ENCODE data around the gene PGM2L1.
A peak's percentile ranks its signal among the peaks of the same experiment; 100 is the strongest.
"Not testable (repeated sequence)": the region's sequence is repeated elsewhere in the genome, so short reads cannot be mapped to it uniquely, and the experiment has no call there.

The PGM2L1 gene

GRCh38 chr11:74398244-74399159 is at the start of gene PGM2L1:
TSS of gene PGM2L1 (minus strand) at chr11:74398433. CDS start at chr11:74398161, 272 bp downstream.
- DNase-seq, result peak; percentile 99

DNA sequence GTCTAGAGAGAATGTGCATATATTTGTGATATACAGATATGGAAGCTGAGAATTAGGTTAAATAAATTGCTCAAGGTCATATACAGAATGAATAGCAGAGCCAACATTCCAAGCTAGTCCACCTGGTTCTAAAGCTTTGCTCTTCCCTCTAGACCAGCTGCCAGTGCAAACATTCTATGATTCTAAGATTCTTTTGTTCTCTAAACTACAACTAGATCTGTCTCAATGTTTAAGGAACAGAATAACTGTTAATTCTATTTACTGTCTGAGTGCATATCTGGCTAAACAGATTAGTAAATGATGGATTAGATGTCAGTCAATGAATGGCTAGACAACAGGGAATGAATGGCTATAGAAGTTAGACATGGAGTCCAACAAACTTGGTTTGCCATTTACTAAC is 49.5 kb upstream of the PGM2L1 start:
- no peak for DNase-seq

DNA sequence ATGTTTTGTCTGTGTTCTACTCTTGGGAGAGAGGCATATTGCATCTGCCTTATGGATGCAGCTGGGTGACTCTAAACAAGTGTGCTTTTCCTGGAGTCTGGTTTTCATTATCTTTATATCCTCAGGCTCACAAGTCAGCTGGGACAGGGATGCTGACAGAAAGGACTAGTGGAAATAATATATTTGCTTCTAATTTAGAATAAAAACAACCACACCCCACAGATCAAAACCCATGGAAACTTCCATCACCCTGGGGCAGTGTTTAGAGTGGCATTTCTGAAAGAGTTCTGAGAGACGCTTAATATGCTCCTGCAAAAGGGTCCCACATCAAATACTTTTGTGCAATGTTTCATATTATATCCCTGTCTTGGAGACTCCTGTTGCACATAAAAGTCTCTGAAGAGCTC is 48.3 kb upstream of the PGM2L1 start:
- DNase-seq, result no peak

- DNase-seq, result peak; percentile 63
Measured at GRCh38 chr11:74444173-74444826, 46.1 kb upstream of the PGM2L1 start.

GRCh38 chr11:74443071-74443864 is 45.0 kb upstream of the PGM2L1 start:
- peak; percentile 97 for DNase-seq

DNA sequence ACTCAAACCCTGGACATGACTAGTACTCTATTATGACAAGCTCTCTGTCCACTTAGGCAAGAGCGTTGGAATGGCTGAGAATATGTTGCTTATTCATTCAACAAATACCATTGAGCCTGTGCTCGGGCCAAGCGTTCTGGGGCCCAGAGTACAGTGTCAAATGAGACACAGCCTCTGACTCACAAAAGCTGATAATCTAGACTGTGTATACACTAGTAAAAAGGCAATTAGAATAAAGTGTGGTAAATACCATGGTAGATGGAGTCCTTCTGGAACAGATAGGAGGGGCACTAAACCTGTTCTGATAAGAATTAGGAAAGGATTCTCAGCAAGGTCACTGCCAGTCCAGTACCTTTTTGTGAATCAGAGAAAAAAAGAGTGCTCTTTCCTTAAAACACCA is 44.4 kb upstream of the PGM2L1 start:
- DNase-seq, result peak; percentile 85

- no peak for DNase-seq
Measured at GRCh38 chr11:74438681-74439080, 40.4 kb upstream of the PGM2L1 start.

- no peak for DNase-seq
Measured at GRCh38 chr11:74437441-74438042, 39.3 kb upstream of the PGM2L1 start.

DNA sequence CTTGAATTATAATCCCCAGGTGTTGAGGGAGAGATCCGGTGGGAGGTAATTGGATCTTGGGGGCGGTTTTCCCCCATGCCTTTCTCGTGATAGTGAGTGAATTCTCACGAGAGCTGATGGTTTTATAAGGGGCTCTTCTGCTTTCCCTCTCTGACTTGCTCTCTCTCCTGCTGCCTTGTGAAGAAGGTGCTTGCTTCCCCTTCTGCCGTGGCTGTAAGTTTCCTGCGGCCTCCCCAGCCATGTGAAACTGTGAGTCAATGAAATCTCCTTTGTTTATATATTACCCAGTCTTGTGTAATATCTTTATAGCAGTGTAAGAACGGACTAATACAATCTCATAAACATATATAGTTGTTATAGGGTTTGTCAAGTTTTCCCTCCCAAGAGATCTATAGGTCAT is 36.3 kb upstream of the PGM2L1 start:
- DNase-seq, result no peak

DNA sequence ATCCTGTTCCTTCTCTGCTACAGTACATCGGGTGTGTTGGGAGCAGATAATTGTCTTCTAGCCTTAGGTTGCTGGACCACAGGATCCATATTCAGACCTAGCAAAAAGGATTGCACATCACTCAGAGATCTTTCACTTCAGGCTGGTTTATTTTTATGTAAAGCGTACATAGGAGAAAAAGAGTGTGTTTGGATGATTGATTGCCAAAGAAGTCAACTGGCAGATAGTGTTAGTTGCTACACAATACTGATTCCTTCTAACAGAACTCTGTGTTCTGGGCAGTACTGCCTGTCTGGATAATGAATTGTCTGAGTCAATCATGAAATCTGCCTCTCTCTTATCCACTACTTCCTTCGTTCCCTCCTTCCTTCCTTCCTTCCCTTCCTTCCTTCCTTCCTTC is 31.0 kb upstream of the PGM2L1 start:
- DNase-seq, result no peak

DNA sequence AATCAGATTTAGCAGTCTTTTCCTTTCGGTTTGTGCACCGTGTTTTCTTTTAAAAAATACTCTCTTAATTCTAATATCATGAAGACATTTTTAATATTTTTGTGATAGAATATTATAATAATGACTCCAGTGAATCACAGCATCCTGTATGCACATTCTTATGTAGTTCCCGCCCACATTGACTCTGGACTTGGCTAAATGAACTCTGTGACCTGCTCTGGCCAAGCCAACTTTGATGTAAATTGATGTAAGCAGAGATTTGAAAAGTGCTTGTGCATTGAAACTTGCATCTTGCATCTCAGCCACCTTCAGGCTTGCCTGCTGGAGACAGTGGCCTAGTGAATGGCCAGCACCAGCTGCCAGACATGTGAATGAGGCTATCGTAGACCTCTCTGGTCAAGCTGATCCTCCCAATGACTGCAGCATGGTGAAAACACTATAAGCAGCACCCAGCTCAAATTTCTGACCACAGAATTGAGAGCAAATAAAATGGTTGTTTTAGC is 29.2 kb upstream of the PGM2L1 start:
- no peak for DNase-seq

DNA sequence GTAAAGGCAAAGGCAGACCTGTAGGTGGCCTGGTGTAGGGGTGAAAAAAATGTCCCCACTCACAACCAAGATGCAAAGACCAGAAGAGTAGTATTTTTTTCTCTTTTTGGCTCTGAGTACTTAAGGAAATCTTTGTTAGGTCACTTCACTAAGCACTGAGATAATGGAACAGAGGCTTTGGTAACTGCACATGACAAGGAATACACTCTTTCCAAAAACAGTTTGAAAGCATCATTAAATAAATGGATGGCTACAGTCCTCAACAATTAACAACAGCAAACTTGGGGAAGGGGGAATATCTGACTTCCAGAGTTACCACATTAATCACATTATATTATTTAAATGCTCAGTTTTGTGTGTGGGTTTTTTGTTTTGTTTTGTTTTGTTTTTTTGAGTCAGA is 26.9 kb upstream of the PGM2L1 start:
- DNase-seq, result no peak

DNA sequence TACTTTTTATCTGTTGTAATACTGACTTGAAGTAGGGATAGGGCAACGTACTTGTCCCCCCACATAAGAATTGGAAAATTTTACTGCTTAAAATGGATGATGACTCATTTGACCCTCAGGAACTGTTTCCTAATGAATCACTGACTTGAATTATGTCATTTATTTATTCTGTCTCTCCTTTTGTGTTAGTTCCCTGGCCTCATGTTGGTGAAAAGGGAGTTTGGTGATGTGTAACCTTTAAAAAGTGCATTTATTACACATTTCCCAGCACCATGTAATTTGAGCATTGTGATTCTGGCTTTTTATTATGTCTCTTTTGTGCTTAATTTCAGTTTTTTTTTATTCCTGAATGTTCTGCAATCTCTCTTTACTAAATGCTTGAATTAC is 20.3 kb upstream of the PGM2L1 start:
- peak; percentile 95 for DNase-seq

DNA sequence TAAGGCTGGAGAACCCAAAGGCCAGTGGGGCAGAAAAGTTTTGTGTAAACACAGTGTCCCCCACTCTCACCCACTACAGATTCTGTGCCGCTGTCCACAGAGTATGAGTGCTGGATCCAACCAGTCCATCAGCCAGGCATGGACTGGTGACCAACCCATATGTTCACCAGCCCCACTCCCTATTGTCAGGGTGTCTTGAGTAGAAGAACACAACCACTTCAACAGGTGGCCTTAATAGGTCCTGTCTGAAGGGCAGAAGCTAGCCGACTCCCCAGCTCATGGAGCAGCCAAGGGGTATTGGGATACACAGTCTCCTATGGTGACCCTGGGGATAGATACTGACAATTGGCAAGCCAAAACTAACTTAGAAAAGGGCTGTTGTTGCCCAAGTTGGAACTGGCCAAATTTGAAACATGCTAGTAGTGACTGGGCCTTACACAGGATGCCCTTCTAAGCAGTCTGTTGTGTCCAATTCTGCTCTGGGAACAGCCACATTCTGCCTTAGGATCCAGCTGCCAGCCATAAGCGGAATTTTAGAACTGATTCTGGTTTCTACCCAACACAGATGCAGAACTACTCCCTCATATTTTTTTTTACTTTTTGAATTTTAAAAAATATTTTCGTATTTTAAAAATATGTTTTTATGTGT is 19.8 kb upstream of the PGM2L1 start:
- peak; percentile 85 for DNase-seq

DNA sequence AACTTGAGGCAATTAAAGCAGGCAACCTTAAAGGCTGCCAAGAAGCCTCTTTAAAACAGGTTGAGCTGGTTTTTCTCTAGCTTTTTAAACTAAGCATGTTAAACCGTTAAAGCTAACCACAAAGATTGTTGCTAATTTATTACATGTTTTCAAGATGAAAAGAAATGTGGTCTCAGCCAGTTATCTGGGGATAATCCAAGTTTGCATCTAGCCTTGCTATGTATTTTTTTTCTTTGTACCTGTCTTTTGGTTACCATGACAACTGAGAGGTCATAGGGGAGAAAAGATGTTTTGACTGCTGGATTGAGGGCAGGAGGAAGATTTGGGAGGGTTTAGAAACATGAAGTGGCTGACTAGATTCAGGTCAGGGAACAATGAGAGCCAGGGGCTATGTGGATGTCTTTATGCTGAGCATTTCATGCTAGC is 19.2 kb upstream of the PGM2L1 start:
- peak; percentile 99 for DNase-seq

DNA sequence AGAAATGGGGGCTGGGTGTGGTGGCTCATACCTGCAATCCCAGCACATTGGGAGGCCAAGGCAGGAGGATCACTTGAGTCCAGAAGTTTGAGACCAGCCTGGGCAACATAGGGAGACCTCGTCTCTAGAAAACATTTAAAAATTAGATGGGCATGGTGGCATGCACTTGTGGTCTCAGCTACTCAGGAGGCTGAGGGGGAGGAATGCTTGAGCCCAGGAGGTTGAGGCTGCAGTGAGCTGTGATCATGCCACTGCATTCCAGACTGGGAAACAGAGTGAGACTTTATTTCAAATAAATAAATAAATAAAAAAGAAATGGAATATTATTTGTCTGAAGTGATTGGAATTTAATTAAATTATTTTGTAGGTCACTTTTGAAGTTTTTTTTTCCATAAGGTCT is 18.7 kb upstream of the PGM2L1 start:
- DNase-seq, result not testable (repeated sequence)

- DNase-seq, result no peak
Measured at GRCh38 chr11:74412733-74413359, 14.6 kb upstream of the PGM2L1 start.

DNA sequence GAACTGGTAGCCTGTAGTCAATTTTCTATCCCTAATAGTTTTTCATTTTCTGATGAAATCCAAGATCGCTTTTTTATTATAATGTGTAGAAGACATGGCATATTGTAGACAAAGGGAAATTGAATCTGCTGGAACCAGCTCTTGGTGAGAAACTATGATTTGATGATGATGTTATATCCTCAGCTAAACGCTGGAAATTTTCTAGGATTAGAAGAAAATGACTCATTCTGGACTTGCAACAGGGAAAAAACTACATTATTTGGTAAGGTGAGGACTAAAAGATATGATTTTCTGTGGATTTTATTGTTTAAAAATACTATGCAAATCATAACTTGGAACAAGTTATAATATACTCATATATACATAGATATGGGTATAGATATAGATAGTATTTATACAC is 14.1 kb upstream of the PGM2L1 start:
- no peak for DNase-seq

DNA sequence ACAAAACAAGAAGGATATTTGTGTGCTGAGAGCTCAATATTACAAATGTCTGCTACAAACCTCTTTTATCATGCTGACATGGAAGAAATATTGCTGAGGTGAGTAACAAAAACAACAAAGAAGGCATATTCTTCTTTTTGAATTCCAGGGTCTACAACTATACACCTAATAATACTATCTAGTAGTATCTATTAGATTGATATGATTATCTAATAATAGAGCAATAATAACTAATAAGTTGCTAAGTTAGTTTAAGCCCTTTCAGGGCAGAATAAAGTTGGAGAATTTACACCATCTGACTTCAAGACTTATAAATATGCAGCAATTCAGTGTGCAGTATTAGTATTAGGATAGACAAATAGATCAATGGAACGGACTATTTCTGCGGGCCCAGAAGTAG is 11.4 kb upstream of the PGM2L1 start:
- no peak for DNase-seq

DNA sequence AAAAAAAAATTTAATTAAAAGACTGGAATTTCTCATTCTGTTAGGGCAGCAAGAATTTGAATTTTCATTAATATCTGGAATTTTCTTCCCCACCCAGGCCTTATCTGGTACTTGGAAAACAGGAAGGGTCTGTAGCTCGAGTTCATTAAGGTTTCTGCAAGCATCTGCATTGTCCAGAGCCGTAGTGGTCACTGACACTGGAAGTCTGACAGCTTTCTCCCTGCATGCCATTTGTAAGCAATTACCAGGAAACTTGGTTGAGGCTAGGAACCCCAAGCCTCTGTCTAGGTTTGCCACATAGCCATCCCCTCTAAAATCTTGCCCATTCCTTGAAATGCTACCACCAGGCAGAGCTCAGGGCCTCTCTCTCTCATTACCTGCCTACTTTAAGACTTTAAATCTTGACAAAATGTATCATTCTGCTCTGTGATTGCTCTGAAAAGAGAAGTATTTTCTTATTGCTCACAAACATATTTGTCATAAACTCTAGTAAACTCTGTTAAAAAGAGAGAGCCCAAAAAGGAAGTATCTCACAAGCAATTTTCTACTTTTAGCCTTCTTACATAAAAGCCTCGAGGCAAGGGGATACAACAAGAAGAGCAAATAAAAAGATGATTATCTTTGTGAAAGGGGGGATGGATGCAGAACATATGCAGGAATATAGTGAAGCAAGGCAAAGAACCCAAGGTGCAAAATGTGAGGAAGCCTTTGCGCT is 5.5 kb upstream of the PGM2L1 start:
- no peak for DNase-seq

- DNase-seq, result no peak
Measured at GRCh38 chr11:74400606-74401005, 2.4 kb upstream of the PGM2L1 start.

Measured in DMS79 treated with DMSO at 0.1 percent for 48 hours (cell line).